HCT116 (cell line): Measurements from ENCODE around the gene TAC3. TPM values are rescaled to one million over a fixed set of nuclear protein-coding genes. Genes with fewer than 3 reads are reported as not detected.

ENCODE experiments used
- ATAC-seq: fragments of 200-7000 bp; cut with Tn5 transposase; 2 replicates; pipeline ENCODE4 v1.9.1; 2020; ENCODE audit warnings: mild to moderate bottlenecking, moderate library complexity
- BruUV-seq: library from RNA; stranded (reverse); fragments of 400-500 nt; replicated peaks from 2 replicates; lab custom pipeline; 2021; lab: Mats Ljungman, UMichigan
- CTCF ChIA-PET: fragments of 300-600 bp; sonication (Branson Sonifier 250); formaldehyde crosslinking; loops from one replicate; lab custom pipeline; 2021; ENCODE audit warnings: antibody characterized with exemption; lab: Charles Lee
- POLR2A ChIA-PET: fragments of 300-600, 350-600 bp; sonication (Branson Sonifier 250); formaldehyde crosslinking; loops from one replicate; lab custom pipeline; 2021; ENCODE audit warnings: antibody characterized with exemption; lab: Charles Lee
- RAD21 ChIA-PET, 2 experiments: fragments of 300-600 bp; sonication (Branson Sonifier 250); formaldehyde crosslinking; loops; one replicate each; lab custom pipeline; 2023; ENCODE audit warnings: low total read pairs in 2 of 2; ENCODE audit not compliant: uncharacterized antibody in 2 of 2, unreplicated experiment in 2 of 2, low non-redundant PET in 1 of 2; lab: Charles Lee
- DNase-seq: peaks from one replicate; pipeline ENCODE4 v3.0.0-alpha.2; 2010; ENCODE audit warnings: low read depth, low spot score
- H2AFZ ChIP-seq: fragments of 200-600 bp; shearing (Covaris generic), sonication (generic); 2 replicates; pipeline ENCODE4 v1.6.1; 2017; ENCODE audit warnings: low read depth, mixed run types, mixed read lengths, antibody characterized with exemption, low read length; ENCODE audit not compliant: poor library complexity, severe bottlenecking
- H3K27ac ChIP-seq: 2 replicates; pipeline ENCODE4 v1.5.1; 2012; ENCODE audit warnings: low read depth, low read length
- H3K27me3 ChIP-seq: fragments of 200-600 bp; sonication (generic); 2 replicates; pipeline ENCODE4 v1.6.1; 2016; ENCODE audit warnings: mixed run types, low read length, mixed read lengths; ENCODE audit not compliant: insufficient read depth
- H3K36me3 ChIP-seq, 2 experiments: fragments of 200-500 bp in 1 of 2; fragments of 200-600 bp in 1 of 2; sonication (Bioruptor generic) in 1 of 2; sonication (generic) in 1 of 2; 2 replicates each; pipeline versions ENCODE4 v1.5.1 to v1.6.1; 2014 to 2016; ENCODE audit warnings: low read length in 2 of 2, inconsistent platforms in 1 of 2, mixed read lengths in 1 of 2, mixed run types in 1 of 2; ENCODE audit not compliant: insufficient read depth in 2 of 2, control insufficient read depth in 1 of 2
- H3K4me1 ChIP-seq, 2 experiments: fragments of 200-600 bp in 1 of 2; sonication (generic) in 1 of 2; 2 replicates each; pipeline versions ENCODE4 v1.5.1 to v1.6.1; 2012 to 2017; ENCODE audit warnings: low read length in 2 of 2, inconsistent platforms in 1 of 2, mild to moderate bottlenecking in 1 of 2, mixed read lengths in 1 of 2, mixed run types in 1 of 2, moderate library complexity in 1 of 2; ENCODE audit not compliant: insufficient read depth in 2 of 2, control insufficient read depth in 1 of 2
- H3K4me2 ChIP-seq: fragments of 200-600 bp; sonication (generic); 2 replicates; pipeline ENCODE4 v1.6.1; 2017; ENCODE audit warnings: mixed run types, low read length, mixed read lengths
- H3K4me3 ChIP-seq, 2 experiments: fragments of 200-600 bp in 1 of 2; sonication (generic) in 1 of 2; replicated peaks in 1 of 2; 2 replicates each; pipeline ENCODE4 v1.5.1; 2011 to 2016; ENCODE audit warnings: low read length in 2 of 2, control low read depth in 1 of 2, low read depth in 1 of 2, mild to moderate bottlenecking in 1 of 2, mixed read lengths in 1 of 2, mixed run types in 1 of 2
- H3K79me2 ChIP-seq: fragments of 200-600 bp; sonication (generic); 2 replicates; pipeline ENCODE4 v1.6.1; 2017; ENCODE audit warnings: mild to moderate bottlenecking, mixed run types, low read length, moderate library complexity, mixed read lengths; ENCODE audit not compliant: insufficient read depth
- H3K9ac ChIP-seq: fragments of 200-600 bp; sonication (generic); 2 replicates; pipeline ENCODE4 v1.6.1; 2016; ENCODE audit warnings: low read length, mixed read lengths
- H3K9me2 ChIP-seq: fragments of 200-600 bp; sonication (generic), shearing (Covaris generic); 2 replicates; pipeline ENCODE4 v1.6.1; 2017; ENCODE audit warnings: mixed run types, mild to moderate bottlenecking, moderate library complexity; ENCODE audit not compliant: insufficient read depth
- H3K9me3 ChIP-seq, 2 experiments: fragments of 200-500 bp in 1 of 2; fragments of 200-600 bp in 1 of 2; sonication (Bioruptor generic) in 1 of 2; sonication (generic) in 1 of 2; 2 replicates each; pipeline ENCODE4 v1.6.1; 2014 to 2017; ENCODE audit warnings: low read length in 2 of 2, mixed read lengths in 2 of 2, inconsistent platforms in 1 of 2, low read depth in 1 of 2, mild to moderate bottlenecking in 1 of 2, mixed run types in 1 of 2, moderate library complexity in 1 of 2; ENCODE audit not compliant: control insufficient read depth in 1 of 2, insufficient read depth in 1 of 2
- H4K20me1 ChIP-seq: fragments of 200-600 bp; sonication (generic), shearing (Covaris generic); 2 replicates; pipeline ENCODE4 v1.6.1; 2017; ENCODE audit warnings: mixed run types, mild to moderate bottlenecking, moderate library complexity; ENCODE audit not compliant: insufficient read depth
- EGR1 ChIP-seq: IDR thresholded peaks from 2 replicates; pipeline ENCODE4 v1.6.1; 2012; ENCODE audit warnings: low read depth
- JUND ChIP-seq: IDR thresholded peaks from 2 replicates; pipeline ENCODE4 v1.6.1; 2012
- POLR2A ChIP-seq: IDR thresholded peaks from 2 replicates; pipeline ENCODE4 v1.7.0; 2011; ENCODE audit warnings: borderline replicate concordance; ENCODE audit not compliant: insufficient read depth, insufficient read length; ENCODE audit errors: extremely low read depth
- SP1 ChIP-seq: IDR thresholded peaks from 2 replicates; pipeline ENCODE4 v1.6.1; 2012; ENCODE audit warnings: low read depth
- SRF ChIP-seq: IDR thresholded peaks from 2 replicates; pipeline ENCODE4 v1.6.1; 2012; ENCODE audit warnings: low read depth
- TCF7L2 ChIP-seq: IDR thresholded peaks from 2 replicates; pipeline ENCODE4 v1.7.0; 2011; ENCODE audit warnings: borderline replicate concordance, inconsistent platforms; ENCODE audit not compliant: insufficient read depth, insufficient read length; ENCODE audit errors: extremely low read depth
- YY1 ChIP-seq: IDR thresholded peaks from 2 replicates; pipeline ENCODE4 v1.6.1; 2011; ENCODE audit warnings: low read length, low read depth, moderate library complexity, mild to moderate bottlenecking; ENCODE audit not compliant: insufficient replicate concordance; ENCODE audit errors: extremely low read depth
- ZFX ChIP-seq: fragments of 450-650 bp; IDR thresholded peaks from 2 replicates; pipeline ENCODE4 v1.6.1; 2017
- intact Hi-C: fragments of 100-400 bp; cut with micrococcal nuclease; formaldehyde crosslinking; loops from 2 replicates; pipeline ENCODE4 v1.10.0; 2022
- total RNA-seq: library from RNA; stranded (reverse); gene quantifications from one replicate; pipeline ENCODE4 v1.2.1, GENCODE V29; 2021; ENCODE audit not compliant: unreplicated experiment
- TF ChIP-seq, protein P1 (sequence below): IDR thresholded peaks from 2 replicates; pipeline ENCODE4 v1.6.1; 2012; ENCODE audit warnings: low read depth
- TF ChIP-seq, protein P2 (sequence below): IDR thresholded peaks from 2 replicates; pipeline ENCODE4 v1.6.1; 2012
- TF ChIP-seq, protein P3 (sequence below): IDR thresholded peaks from 2 replicates; pipeline ENCODE4 v1.6.1; 2011; ENCODE audit warnings: mild to moderate bottlenecking, low read length, moderate library complexity; ENCODE audit not compliant: insufficient replicate concordance; ENCODE audit errors: extremely low read depth

Gene TAC3
- total RNA-seq, 1 experiment from 2014 or later, result not detected

- no TSS peak for BruUV-seq
- no peaks in the 10 kb centered on the region for H3K9me2 ChIP-seq
- no peaks in the 10 kb centered on the region for H3K79me2 ChIP-seq
- CTCF ChIA-PET, result no interaction called here
- TF ChIP-seq YY1 (no peak), TCF7L2 (no peak), JUND (no peak), SRF (no peak), SP1 (no peak), EGR1 (no peak), ZFX (no peak), POLR2A (no peak)
- TF ChIP-seq, protein P1, sequence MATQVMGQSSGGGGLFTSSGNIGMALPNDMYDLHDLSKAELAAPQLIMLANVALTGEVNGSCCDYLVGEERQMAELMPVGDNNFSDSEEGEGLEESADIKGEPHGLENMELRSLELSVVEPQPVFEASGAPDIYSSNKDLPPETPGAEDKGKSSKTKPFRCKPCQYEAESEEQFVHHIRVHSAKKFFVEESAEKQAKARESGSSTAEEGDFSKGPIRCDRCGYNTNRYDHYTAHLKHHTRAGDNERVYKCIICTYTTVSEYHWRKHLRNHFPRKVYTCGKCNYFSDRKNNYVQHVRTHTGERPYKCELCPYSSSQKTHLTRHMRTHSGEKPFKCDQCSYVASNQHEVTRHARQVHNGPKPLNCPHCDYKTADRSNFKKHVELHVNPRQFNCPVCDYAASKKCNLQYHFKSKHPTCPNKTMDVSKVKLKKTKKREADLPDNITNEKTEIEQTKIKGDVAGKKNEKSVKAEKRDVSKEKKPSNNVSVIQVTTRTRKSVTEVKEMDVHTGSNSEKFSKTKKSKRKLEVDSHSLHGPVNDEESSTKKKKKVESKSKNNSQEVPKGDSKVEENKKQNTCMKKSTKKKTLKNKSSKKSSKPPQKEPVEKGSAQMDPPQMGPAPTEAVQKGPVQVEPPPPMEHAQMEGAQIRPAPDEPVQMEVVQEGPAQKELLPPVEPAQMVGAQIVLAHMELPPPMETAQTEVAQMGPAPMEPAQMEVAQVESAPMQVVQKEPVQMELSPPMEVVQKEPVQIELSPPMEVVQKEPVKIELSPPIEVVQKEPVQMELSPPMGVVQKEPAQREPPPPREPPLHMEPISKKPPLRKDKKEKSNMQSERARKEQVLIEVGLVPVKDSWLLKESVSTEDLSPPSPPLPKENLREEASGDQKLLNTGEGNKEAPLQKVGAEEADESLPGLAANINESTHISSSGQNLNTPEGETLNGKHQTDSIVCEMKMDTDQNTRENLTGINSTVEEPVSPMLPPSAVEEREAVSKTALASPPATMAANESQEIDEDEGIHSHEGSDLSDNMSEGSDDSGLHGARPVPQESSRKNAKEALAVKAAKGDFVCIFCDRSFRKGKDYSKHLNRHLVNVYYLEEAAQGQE, result no peak
- TF ChIP-seq, protein P2, sequence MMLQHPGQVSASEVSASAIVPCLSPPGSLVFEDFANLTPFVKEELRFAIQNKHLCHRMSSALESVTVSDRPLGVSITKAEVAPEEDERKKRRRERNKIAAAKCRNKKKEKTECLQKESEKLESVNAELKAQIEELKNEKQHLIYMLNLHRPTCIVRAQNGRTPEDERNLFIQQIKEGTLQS, result no peak
- TF ChIP-seq, protein P3, sequence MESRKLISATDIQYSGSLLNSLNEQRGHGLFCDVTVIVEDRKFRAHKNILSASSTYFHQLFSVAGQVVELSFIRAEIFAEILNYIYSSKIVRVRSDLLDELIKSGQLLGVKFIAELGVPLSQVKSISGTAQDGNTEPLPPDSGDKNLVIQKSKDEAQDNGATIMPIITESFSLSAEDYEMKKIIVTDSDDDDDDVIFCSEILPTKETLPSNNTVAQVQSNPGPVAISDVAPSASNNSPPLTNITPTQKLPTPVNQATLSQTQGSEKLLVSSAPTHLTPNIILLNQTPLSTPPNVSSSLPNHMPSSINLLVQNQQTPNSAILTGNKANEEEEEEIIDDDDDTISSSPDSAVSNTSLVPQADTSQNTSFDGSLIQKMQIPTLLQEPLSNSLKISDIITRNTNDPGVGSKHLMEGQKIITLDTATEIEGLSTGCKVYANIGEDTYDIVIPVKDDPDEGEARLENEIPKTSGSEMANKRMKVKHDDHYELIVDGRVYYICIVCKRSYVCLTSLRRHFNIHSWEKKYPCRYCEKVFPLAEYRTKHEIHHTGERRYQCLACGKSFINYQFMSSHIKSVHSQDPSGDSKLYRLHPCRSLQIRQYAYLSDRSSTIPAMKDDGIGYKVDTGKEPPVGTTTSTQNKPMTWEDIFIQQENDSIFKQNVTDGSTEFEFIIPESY, result no peak
- TF ChIP-seq, all 23 proteins: peak for 0
- Histone ChIP-seq H2AFZ (no peak overlapping the region), H3K27me3 (peaks cover 6% of the 10 kb centered on the region; the same call in 1 of the 2 replicates), H4K20me1 (no peaks in the 10 kb centered on the region), H3K9ac (no peak overlapping the region), H3K4me1 (peaks cover 4 to 26% of the 10 kb centered on the region in 2 experiments), H3K27ac (no peak overlapping the region), H3K36me3 (no peaks in the 10 kb centered on the region), H3K9me3 (no peaks in the 10 kb centered on the region), H3K4me3 (no peak overlapping the region), H3K4me2 (no peak overlapping the region)
- POLR2A ChIA-PET, result interaction anchor here (1.5 kb wide), 1 partner anchor 41 kb away, joined by 3 read pairs; no protein-coding TSS in a partner anchor
- RAD21 ChIA-PET, result no interaction called here
- DNase-seq (no peak), ATAC-seq (no peak)
- intact Hi-C loops, result no loop called here
Measured at GRCh38 chr12:57046947-57047890, 30.9 kb upstream of the TAC3 start.
